ENCODE results near the gene INPP5K.

The INPP5K gene

GRCh38 chr17:1490643-1491442 lies 25.6 kb downstream of the INPP5K start:
- no peak overlapping the region for H3K23ac ChIP-seq (ENCODE audit: low read length)
- H2BK12ac ChIP-seq (ENCODE audit: low read length): no peak overlapping the region
- peak overlapping the region; percentile 4 for H2BK120ac ChIP-seq (ENCODE audit: insufficient read depth, low read length, poor library complexity)
- peak overlapping the region; percentile 66 for H3K18ac ChIP-seq (ENCODE audit: low read length)
- DNase-seq: peak; percentile 39 to 60
- peaks cover 21% of the 10 kb centered on the region for H3K79me2 ChIP-seq (ENCODE audit: control insufficient read depth, insufficient read depth, low read length, poor library complexity)
- H4K8ac ChIP-seq (ENCODE audit: low read depth, low read length): peak overlapping the region; percentile 20
- H3K36me3 ChIP-seq (ENCODE audit: control insufficient read depth in 1 of 2, insufficient read depth in 2 of 2, low read length in 2 of 2): peaks cover 2 to 13% of the 10 kb centered on the region in 2 experiments
- no peak overlapping the region for H4K12ac ChIP-seq (ENCODE audit: low read depth, low read length)
- H3K4ac ChIP-seq (ENCODE audit: low read depth, low read length): peak overlapping the region; percentile 43
- no CpG with 5 or more reads among the region's 52 CpGs for WGBS (ENCODE audit: extremely low coverage, insufficient coverage, insufficient read length)
- peak overlapping the region; percentile 79 for H3K4me2 ChIP-seq (ENCODE audit: low read length)
- H2AFZ ChIP-seq (ENCODE audit: insufficient read depth, low read length, poor library complexity): peak overlapping the region; percentile 21
- peaks cover 36 to 47% of the 10 kb centered on the region in 2 experiments for H3K4me1 ChIP-seq (ENCODE audit: control insufficient read depth in 1 of 2, insufficient read depth in 2 of 2, low read length in 2 of 2)
- H3K9ac ChIP-seq (ENCODE audit: low read length): peak overlapping the region; percentile 61
- H2AK5ac ChIP-seq (ENCODE audit: low read length): peak overlapping the region; percentile 31
- H2BK5ac ChIP-seq (ENCODE audit: low read depth, low read length, poor library complexity): peak overlapping the region; percentile 5
- no peaks in the 10 kb centered on the region for H3K9me3 ChIP-seq (ENCODE audit: insufficient read depth, low read depth, low read length)
- H3K27me3 ChIP-seq (ENCODE audit: insufficient read depth, low read length): no peaks in the 10 kb centered on the region
- peak overlapping the region; percentile 69 for H3K27ac ChIP-seq (ENCODE audit: low read depth, low read length)
- H3K4me3 ChIP-seq (ENCODE audit: low read depth, low read length): peak overlapping the region; percentile 72
- peak overlapping the region; percentile 33 for H3K14ac ChIP-seq (ENCODE audit: low read length)
- peak overlapping the region; percentile 84 for H4K91ac ChIP-seq (ENCODE audit: low read depth, low read length)
- H3K79me1 ChIP-seq (ENCODE audit: low read length): peaks cover 49% of the 10 kb centered on the region

- peak overlapping the region; percentile 62 for H2AK5ac ChIP-seq (ENCODE audit: low read length)
- peak overlapping the region; percentile 57 for H2BK120ac ChIP-seq (ENCODE audit: insufficient read depth, low read length, poor library complexity)
- H3K27me3 ChIP-seq (ENCODE audit: insufficient read depth, low read length): no peaks in the 10 kb centered on the region
- H3K14ac ChIP-seq (ENCODE audit: low read length): peak overlapping the region; percentile 74
- no peak for DNase-seq
- peak overlapping the region; percentile 21 for H2BK12ac ChIP-seq (ENCODE audit: low read length)
- H3K18ac ChIP-seq (ENCODE audit: low read length): peak overlapping the region; percentile 58
- H2BK5ac ChIP-seq (ENCODE audit: low read depth, low read length, poor library complexity): peak overlapping the region; percentile 53
- H3K4me3 ChIP-seq (ENCODE audit: low read depth, low read length): no peak overlapping the region
- H4K91ac ChIP-seq (ENCODE audit: low read depth, low read length): peak overlapping the region; percentile 85
- no peaks in the 10 kb centered on the region for H3K9me3 ChIP-seq (ENCODE audit: insufficient read depth, low read depth, low read length)
- H3K27ac ChIP-seq (ENCODE audit: low read depth, low read length): peak overlapping the region; percentile 85
- H3K79me2 ChIP-seq (ENCODE audit: control insufficient read depth, insufficient read depth, low read length, poor library complexity): peaks cover 30% of the 10 kb centered on the region
- H4K12ac ChIP-seq (ENCODE audit: low read depth, low read length): peak overlapping the region; percentile 11
- peak overlapping the region; percentile 6 for H3K9ac ChIP-seq (ENCODE audit: low read length)
- peak overlapping the region; percentile 64 for H4K8ac ChIP-seq (ENCODE audit: low read depth, low read length)
- H3K23ac ChIP-seq (ENCODE audit: low read length): no peak overlapping the region
- whole genome bisulfite sequencing (ENCODE audit: extremely low coverage, insufficient coverage, insufficient read length): no CpG with 5 or more reads among the region's 7 CpGs
- H3K4me1 ChIP-seq (ENCODE audit: control insufficient read depth in 1 of 2, insufficient read depth in 2 of 2, low read length in 2 of 2): peaks cover 39 to 55% of the 10 kb centered on the region in 2 experiments
- H3K4me2 ChIP-seq (ENCODE audit: low read length): peak overlapping the region; percentile 49
- H3K79me1 ChIP-seq (ENCODE audit: low read length): peaks cover 57% of the 10 kb centered on the region
- H3K4ac ChIP-seq (ENCODE audit: low read depth, low read length): peak overlapping the region; percentile 57
- peaks cover 4 to 6% of the 10 kb centered on the region in 2 experiments for H3K36me3 ChIP-seq (ENCODE audit: control insufficient read depth in 1 of 2, insufficient read depth in 2 of 2, low read length in 2 of 2)
- peak overlapping the region; percentile 6 for H2AFZ ChIP-seq (ENCODE audit: insufficient read depth, low read length, poor library complexity)
Measured at GRCh38 chr17:1488826-1489270, 27.6 kb downstream of the INPP5K start.

GRCh38 chr17:1487939-1488825 lies 28.2 kb downstream of the INPP5K start:
- H2AK5ac ChIP-seq (ENCODE audit: low read length): peak overlapping the region; percentile 62
- WGBS (ENCODE audit: extremely low coverage, insufficient coverage, insufficient read length): no CpG with 5 or more reads among the region's 72 CpGs
- H3K4me1 ChIP-seq (ENCODE audit: control insufficient read depth in 1 of 2, insufficient read depth in 2 of 2, low read length in 2 of 2): peaks cover 36 to 54% of the 10 kb centered on the region in 2 experiments
- peak overlapping the region; percentile 73 for H4K8ac ChIP-seq (ENCODE audit: low read depth, low read length)
- DNase-seq: peak; percentile 84 to 93
- peaks cover 30% of the 10 kb centered on the region for H3K79me2 ChIP-seq (ENCODE audit: control insufficient read depth, insufficient read depth, low read length, poor library complexity)
- peak overlapping the region; percentile 57 for H3K4ac ChIP-seq (ENCODE audit: low read depth, low read length)
- H3K23ac ChIP-seq (ENCODE audit: low read length): no peak overlapping the region
- peak overlapping the region; percentile 85 for H4K91ac ChIP-seq (ENCODE audit: low read depth, low read length)
- H2AFZ ChIP-seq (ENCODE audit: insufficient read depth, low read length, poor library complexity): peak overlapping the region; percentile 25
- peak overlapping the region; percentile 21 for H2BK12ac ChIP-seq (ENCODE audit: low read length)
- H3K4me2 ChIP-seq (ENCODE audit: low read length): peak overlapping the region; percentile 49
- peak overlapping the region; percentile 74 for H3K14ac ChIP-seq (ENCODE audit: low read length)
- H3K18ac ChIP-seq (ENCODE audit: low read length): peak overlapping the region; percentile 64
- H3K27ac ChIP-seq (ENCODE audit: low read depth, low read length): peak overlapping the region; percentile 85
- H3K9me3 ChIP-seq (ENCODE audit: insufficient read depth, low read depth, low read length): no peaks in the 10 kb centered on the region
- H3K9ac ChIP-seq (ENCODE audit: low read length): no peak overlapping the region
- H2BK120ac ChIP-seq (ENCODE audit: insufficient read depth, low read length, poor library complexity): peak overlapping the region; percentile 57
- H3K79me1 ChIP-seq (ENCODE audit: low read length): peaks cover 57% of the 10 kb centered on the region
- H4K12ac ChIP-seq (ENCODE audit: low read depth, low read length): peak overlapping the region; percentile 12
- H3K4me3 ChIP-seq (ENCODE audit: low read depth, low read length): peak overlapping the region; percentile 18
- no peaks in the 10 kb centered on the region for H3K27me3 ChIP-seq (ENCODE audit: insufficient read depth, low read length)
- peaks cover 9 to 11% of the 10 kb centered on the region in 2 experiments for H3K36me3 ChIP-seq (ENCODE audit: control insufficient read depth in 1 of 2, insufficient read depth in 2 of 2, low read length in 2 of 2)
- peak overlapping the region; percentile 56 for H2BK5ac ChIP-seq (ENCODE audit: low read depth, low read length, poor library complexity)

Data from trophoblast cell (in vitro differentiated cells and primary cell).